HFF-Myc (cell line): ENCODE measurements around the gene BLACAT1.

ENCODE experiments used
- DNase-seq: peaks from one replicate; pipeline ENCODE4 v3.0.0-alpha.2; 2011; ENCODE audit warnings: low read depth; ENCODE audit errors: extremely low read depth
- H3K4me3 ChIP-seq: replicated peaks from 2 replicates; pipeline ENCODE4 v1.5.1; 2011; ENCODE audit warnings: low read depth, mild to moderate bottlenecking, control low read depth, low read length
- CTCF ChIP-seq: IDR thresholded peaks from 2 replicates; pipeline ENCODE4 v1.5.1; 2012; ENCODE audit warnings: mild to moderate bottlenecking, low read depth, low read length, control low read depth; ENCODE audit errors: missing control alignments

The BLACAT1 gene

GRCh38 chr1:205445646-205445935 lies 10.3 kb downstream of the BLACAT1 start:
- no peak for TF ChIP-seq CTCF
- DNase-seq = no peak
- no peak overlapping the region for H3K4me3 ChIP-seq

- no peak for DNase-seq
- H3K4me3 ChIP-seq = no peak overlapping the region
- TF ChIP-seq CTCF = no peak
These were observed 10.8 kb downstream of the BLACAT1 start for GRCh38 chr1:205444931-205445645.

GRCh38 chr1:205444300-205444930 lies 11.4 kb downstream of the BLACAT1 start:
- no peak for DNase-seq

GRCh38 chr1:205443585-205444299 lies 12.1 kb downstream of the BLACAT1 start:
- no peak for TF ChIP-seq CTCF
- H3K4me3 ChIP-seq = no peak overlapping the region
- no peak for DNase-seq

More at GRCh38 chr1:205444300-205444930, 11.4 kb downstream of the BLACAT1 start:
- no peak overlapping the region for H3K4me3 ChIP-seq
- no peak for TF ChIP-seq CTCF

- no peak overlapping the region for H3K4me3 ChIP-seq
- DNase-seq = no peak
- no peak for TF ChIP-seq CTCF
These were observed 13.7 kb downstream of the BLACAT1 start for GRCh38 chr1:205442051-205442725.

- H3K4me3 ChIP-seq = no peak overlapping the region
- TF ChIP-seq CTCF = no peak
- DNase-seq = no peak
These were observed 14.2 kb downstream of the BLACAT1 start for GRCh38 chr1:205441716-205442050.
